Retinal pigment epithelial cell (primary cell): ENCODE measurements around the gene PPFIA4.

ENCODE experiments used
- DNase-seq: peaks from one replicate; pipeline ENCODE4 v3.0.0-alpha.2; 2010; ENCODE audit warnings: low read depth
- H3K4me3 ChIP-seq: 2 replicates; pipeline ENCODE4 v1.5.1; 2011; ENCODE audit warnings: mild to moderate bottlenecking, low read length, control low read depth, moderate library complexity
- TF ChIP-seq, protein P1 (sequence below): conservative IDR thresholded peaks from 2 replicates; pipeline ENCODE4 v1.5.1; 2011; ENCODE audit warnings: low read depth, low read length, control low read depth, inconsistent platforms

Gene PPFIA4

DNA sequence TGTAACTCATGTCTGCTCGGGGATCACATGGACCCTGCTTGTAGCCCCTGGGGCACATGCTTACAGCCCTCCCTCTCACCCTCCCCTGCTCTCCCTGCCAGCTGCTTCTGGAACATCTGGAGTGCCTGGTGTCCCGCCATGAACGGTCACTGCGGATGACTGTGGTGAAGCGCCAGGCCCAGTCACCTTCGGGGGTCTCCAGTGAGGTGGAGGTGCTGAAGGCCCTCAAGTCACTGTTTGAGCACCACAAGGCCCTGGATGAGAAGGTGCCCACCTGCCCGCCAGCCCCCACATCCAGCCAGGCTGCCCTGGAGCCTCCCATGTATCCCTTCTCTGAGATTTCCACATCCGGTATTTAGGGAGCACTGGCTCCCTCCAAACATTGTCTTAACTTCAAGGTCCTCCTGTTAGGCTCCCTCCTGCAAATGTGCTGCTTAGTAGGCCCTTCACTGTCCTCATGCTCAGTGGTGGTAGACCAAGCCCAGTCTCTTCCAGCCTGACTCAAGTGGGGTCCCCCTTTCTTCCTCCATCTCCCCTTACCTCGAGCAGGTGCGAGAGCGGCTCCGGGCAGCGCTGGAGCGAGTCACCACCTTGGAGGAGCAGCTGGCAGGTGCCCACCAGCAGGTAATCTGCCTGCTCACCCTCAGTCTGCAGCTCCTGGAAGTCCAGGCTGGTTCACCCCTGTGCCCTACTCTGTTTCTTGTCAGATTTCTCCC is 17.7 kb downstream of the PPFIA4 start:
- DNase-seq, result no peak
- no peak overlapping the region for H3K4me3 ChIP-seq
- TF ChIP-seq, protein P1, sequence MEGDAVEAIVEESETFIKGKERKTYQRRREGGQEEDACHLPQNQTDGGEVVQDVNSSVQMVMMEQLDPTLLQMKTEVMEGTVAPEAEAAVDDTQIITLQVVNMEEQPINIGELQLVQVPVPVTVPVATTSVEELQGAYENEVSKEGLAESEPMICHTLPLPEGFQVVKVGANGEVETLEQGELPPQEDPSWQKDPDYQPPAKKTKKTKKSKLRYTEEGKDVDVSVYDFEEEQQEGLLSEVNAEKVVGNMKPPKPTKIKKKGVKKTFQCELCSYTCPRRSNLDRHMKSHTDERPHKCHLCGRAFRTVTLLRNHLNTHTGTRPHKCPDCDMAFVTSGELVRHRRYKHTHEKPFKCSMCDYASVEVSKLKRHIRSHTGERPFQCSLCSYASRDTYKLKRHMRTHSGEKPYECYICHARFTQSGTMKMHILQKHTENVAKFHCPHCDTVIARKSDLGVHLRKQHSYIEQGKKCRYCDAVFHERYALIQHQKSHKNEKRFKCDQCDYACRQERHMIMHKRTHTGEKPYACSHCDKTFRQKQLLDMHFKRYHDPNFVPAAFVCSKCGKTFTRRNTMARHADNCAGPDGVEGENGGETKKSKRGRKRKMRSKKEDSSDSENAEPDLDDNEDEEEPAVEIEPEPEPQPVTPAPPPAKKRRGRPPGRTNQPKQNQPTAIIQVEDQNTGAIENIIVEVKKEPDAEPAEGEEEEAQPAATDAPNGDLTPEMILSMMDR, result no peak

DNA sequence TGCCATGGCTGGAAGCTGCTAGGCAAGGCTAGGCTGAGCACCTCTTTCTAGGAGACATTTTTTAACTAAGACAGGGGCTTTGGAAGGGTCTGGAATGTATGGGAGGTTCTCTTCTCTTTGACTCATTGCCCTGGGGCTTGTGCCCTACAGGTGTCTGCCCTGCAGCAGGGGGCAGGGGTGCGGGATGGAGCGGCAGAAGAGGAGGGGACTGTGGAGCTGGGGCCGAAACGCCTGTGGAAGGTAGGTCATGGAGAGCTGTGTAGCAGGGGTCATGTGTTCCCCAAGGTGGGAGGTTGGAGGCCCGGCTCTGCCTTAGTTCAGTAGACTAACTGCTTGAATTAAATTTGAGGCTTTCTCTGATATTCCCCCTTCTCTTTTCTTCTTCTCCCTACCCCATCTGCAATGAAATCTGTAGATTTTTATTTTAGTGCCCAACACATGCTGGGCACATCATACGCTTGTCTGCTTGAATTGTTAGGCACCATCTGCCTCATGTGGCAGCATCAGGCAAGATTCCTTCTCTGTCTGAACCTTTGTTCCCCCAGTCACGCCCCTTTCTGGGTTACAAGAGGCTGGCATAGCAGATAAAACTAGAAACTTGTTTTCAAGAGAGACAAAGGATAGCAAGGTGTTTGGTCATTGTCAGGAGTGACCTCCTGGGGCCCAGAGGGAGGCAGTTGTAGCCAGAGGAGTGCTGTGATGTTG is 18.4 kb downstream of the PPFIA4 start:
- H3K4me3 ChIP-seq, result no peak overlapping the region
- no peak for DNase-seq
- TF ChIP-seq, protein P1, result no peak

DNA sequence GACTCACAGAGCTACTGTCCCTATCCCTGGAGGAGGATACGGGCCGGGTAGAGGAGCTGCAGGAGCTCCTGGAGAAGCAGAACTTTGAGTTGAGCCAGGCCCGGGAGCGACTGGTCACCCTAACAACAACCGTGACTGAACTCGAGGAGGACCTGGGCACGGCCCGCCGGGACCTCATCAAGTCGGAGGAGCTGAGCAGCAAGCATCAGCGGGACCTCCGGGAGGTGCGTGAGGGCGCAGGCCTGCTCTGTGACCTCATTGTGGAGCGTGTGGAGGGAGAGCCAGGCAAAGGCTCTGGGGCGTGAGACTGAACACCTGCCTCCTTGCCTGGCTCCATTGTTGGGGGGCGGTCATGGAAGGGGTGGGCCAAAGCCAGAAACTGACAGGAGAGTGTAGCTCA is 19.0 kb downstream of the PPFIA4 start:
- no peak overlapping the region for H3K4me3 ChIP-seq
- no peak for DNase-seq
- TF ChIP-seq, protein P1, result no peak

DNA sequence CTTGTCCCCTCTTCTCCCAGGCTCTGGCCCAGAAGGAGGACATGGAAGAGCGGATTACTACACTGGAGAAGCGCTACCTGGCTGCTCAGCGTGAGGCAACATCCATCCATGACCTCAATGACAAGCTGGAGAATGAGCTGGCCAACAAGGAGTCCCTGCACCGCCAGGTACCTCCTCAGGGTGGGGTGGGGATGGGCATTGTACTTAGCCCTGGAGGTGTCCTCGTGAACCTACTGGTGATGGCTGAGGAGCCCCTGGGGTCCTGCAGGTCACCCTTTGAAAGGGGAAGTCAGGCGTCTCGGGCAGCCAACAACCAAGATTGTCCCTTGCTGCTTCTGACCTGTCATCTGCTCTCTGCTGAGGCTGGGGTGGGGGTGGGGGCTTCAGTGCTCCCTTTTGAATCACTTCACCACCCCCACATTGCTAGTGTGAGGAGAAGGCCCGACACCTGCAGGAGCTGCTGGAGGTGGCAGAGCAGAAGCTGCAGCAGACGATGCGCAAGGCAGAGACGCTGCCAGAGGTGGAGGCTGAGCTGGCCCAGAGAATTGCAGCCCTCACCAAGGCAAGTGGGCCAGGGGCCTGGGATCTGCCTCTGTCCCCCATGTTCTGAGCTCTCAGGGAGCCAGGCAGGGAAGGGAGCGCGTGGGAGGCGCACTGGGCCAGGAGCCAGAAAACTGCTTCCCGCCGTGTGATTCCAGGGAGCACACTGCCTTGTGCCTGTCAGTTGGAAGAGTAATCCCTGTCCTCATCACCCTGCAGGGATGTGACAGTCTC is 19.7 kb downstream of the PPFIA4 start:
- no peak overlapping the region for H3K4me3 ChIP-seq
- TF ChIP-seq, protein P1, result no peak
- DNase-seq, result no peak

DNA sequence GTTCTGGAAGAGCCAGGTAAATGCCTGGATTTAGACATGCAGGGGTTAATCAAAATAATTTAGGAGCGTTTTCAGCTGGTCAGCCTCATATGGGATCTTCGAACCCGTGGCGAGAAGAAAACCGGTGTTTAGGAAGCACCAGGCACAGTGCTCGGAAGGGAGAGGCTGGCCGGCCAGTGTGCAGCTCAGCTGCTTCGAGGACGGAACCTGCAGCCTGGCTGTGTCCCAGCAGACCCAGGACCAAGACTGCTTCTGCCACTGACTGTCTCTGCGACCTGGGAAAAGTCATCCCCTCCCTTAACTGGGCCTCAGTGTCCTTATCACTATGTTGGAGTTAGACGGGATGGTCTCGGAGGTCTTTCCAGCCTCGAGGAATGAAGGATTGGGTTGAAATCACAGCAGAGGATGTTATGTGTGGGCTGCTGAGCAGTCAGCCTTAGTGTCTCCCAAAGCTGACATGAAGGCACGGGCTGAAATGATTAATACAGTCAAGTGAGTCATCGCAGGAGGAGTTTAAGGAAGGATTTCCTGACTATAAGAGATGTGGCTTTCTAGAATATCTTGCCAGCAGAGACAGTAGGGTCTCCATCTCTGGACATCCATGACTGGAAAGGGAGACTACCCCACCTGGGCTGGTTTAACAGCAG is 20.8 kb downstream of the PPFIA4 start:
- TF ChIP-seq, protein P1, result no peak
- H3K4me3 ChIP-seq, result no peak overlapping the region
- no peak for DNase-seq

DNA sequence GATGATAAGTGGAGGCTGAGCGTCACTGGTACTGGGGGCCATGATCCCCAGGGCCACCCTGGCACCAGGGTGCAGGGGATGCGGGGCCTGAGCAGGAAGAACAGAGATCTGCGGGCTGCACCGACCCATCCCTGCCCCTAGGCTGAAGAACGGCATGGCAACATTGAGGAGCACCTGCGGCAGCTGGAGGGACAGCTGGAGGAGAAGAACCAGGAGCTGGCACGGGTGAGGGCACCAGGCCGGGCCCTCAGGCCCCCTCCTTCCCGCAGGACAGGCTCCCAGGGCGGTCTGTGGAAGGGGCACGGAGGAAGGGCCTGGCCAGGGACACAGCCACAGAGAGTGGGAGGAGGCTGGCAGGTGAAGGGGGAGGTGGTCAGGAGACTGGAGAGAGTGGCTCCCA is 21.8 kb downstream of the PPFIA4 start:
- no peak for DNase-seq
- H3K4me3 ChIP-seq, result no peak overlapping the region
- TF ChIP-seq, protein P1, result no peak
